ENCODE measurements around the gene SVIL.

SVIL gene

GRCh38 chr10:29542723-29543122 is 92.0 kb downstream of the SVIL start:
- no peak overlapping the region for H2AFZ ChIP-seq (ENCODE audit: low read length)
- no peak overlapping the region for H3K4me3 ChIP-seq (ENCODE audit: low read depth, low read length, poor library complexity, severe bottlenecking)
- H3K36me3 ChIP-seq (ENCODE audit: insufficient read depth, low read length): no peaks in the 10 kb centered on the region
- TF ChIP-seq CTCF (IDR thresholded peaks at IDR 0.05; ENCODE audit: low read length) (no peak), EZH2 (IDR thresholded peaks at IDR 0.05; ENCODE audit: borderline replicate concordance, low read length) (no peak)
- H3F3A ChIP-seq (ENCODE audit: insufficient read depth, low read length): no peaks in the 10 kb centered on the region
- H4K20me1 ChIP-seq (ENCODE audit: insufficient read depth, low read length): no peaks in the 10 kb centered on the region
- H3K79me2 ChIP-seq (ENCODE audit: insufficient read depth, low read length): no peaks in the 10 kb centered on the region
- H3K4me1 ChIP-seq (ENCODE audit: insufficient read depth, low read length, severe bottlenecking): no peaks in the 10 kb centered on the region
- no peak overlapping the region for H3K27ac ChIP-seq (ENCODE audit: low read depth, low read length, poor library complexity, severe bottlenecking)
- no peaks in the 10 kb centered on the region for H3K9me3 ChIP-seq (ENCODE audit: low read length)
- H3K4me2 ChIP-seq (ENCODE audit: low read length): no peak overlapping the region
- H3K9me2 ChIP-seq (ENCODE audit: low read depth, low read length): no peaks in the 10 kb centered on the region
- no peak overlapping the region for H3K9ac ChIP-seq (ENCODE audit: low read length)
- H3K27me3 ChIP-seq (ENCODE audit: insufficient read depth, low read length): no peaks in the 10 kb centered on the region

- Histone ChIP-seq H3K9ac (ENCODE audit: low read length) (no peak overlapping the region), H3K27ac (ENCODE audit: low read depth, low read length, poor library complexity, severe bottlenecking) (no peak overlapping the region), H3K9me2 (ENCODE audit: low read depth, low read length) (no peaks in the 10 kb centered on the region), H3K4me3 (ENCODE audit: low read depth, low read length, poor library complexity, severe bottlenecking) (no peak overlapping the region), H3K4me2 (ENCODE audit: low read length) (no peak overlapping the region), H3K36me3 (ENCODE audit: insufficient read depth, low read length) (no peaks in the 10 kb centered on the region), H4K20me1 (ENCODE audit: insufficient read depth, low read length) (no peaks in the 10 kb centered on the region), H3K79me2 (ENCODE audit: insufficient read depth, low read length) (no peaks in the 10 kb centered on the region), H3K27me3 (ENCODE audit: insufficient read depth, low read length) (no peaks in the 10 kb centered on the region), H2AFZ (ENCODE audit: low read length) (no peak overlapping the region), H3K9me3 (ENCODE audit: low read length) (no peaks in the 10 kb centered on the region), H3F3A (ENCODE audit: insufficient read depth, low read length) (no peaks in the 10 kb centered on the region), H3K4me1 (ENCODE audit: insufficient read depth, low read length, severe bottlenecking) (no peaks in the 10 kb centered on the region)
- TF ChIP-seq EZH2 (IDR thresholded peaks at IDR 0.05; ENCODE audit: borderline replicate concordance, low read length) (no peak), CTCF (IDR thresholded peaks at IDR 0.05; ENCODE audit: low read length) (no peak)
Measured at GRCh38 chr10:29541422-29542210, 93.2 kb downstream of the SVIL start.

- H3K4me3 ChIP-seq (ENCODE audit: low read depth, low read length, poor library complexity, severe bottlenecking): no peak overlapping the region
- no peaks in the 10 kb centered on the region for H3K9me3 ChIP-seq (ENCODE audit: low read length)
- H3F3A ChIP-seq (ENCODE audit: insufficient read depth, low read length): no peaks in the 10 kb centered on the region
- no peak for TF ChIP-seq EZH2 (IDR thresholded peaks at IDR 0.05; ENCODE audit: borderline replicate concordance, low read length)
- no peak for TF ChIP-seq CTCF (IDR thresholded peaks at IDR 0.05; ENCODE audit: low read length)
- no peaks in the 10 kb centered on the region for H4K20me1 ChIP-seq (ENCODE audit: insufficient read depth, low read length)
- no peaks in the 10 kb centered on the region for H3K9me2 ChIP-seq (ENCODE audit: low read depth, low read length)
- no peak overlapping the region for H2AFZ ChIP-seq (ENCODE audit: low read length)
- no peak overlapping the region for H3K9ac ChIP-seq (ENCODE audit: low read length)
- H3K79me2 ChIP-seq (ENCODE audit: insufficient read depth, low read length): no peaks in the 10 kb centered on the region
- no peaks in the 10 kb centered on the region for H3K36me3 ChIP-seq (ENCODE audit: insufficient read depth, low read length)
- no peak overlapping the region for H3K27ac ChIP-seq (ENCODE audit: low read depth, low read length, poor library complexity, severe bottlenecking)
- H3K4me1 ChIP-seq (ENCODE audit: insufficient read depth, low read length, severe bottlenecking): no peaks in the 10 kb centered on the region
- no peaks in the 10 kb centered on the region for H3K27me3 ChIP-seq (ENCODE audit: insufficient read depth, low read length)
- H3K4me2 ChIP-seq (ENCODE audit: low read length): no peak overlapping the region
Measured at GRCh38 chr10:29540016-29540415, 94.8 kb downstream of the SVIL start.

All from OCI-LY1 (cell line).